ENCODE data around the gene SAAL1. TPM values are rescaled to one million over a fixed set of nuclear protein-coding genes. Genes with fewer than 3 reads are reported as not detected.

SAAL1 gene
- total RNA-seq, 1 donor from 2014 or later = 6.8 TPM

- Histone ChIP-seq H3K4me1 (no peaks in the 10 kb centered on the region), H3K9me3 (replicated peaks) (no peaks in the 10 kb centered on the region), H3K36me3 (peaks cover 62% of the 10 kb centered on the region), H3K4me3 (no peak overlapping the region), H3K27ac (replicated peaks) (no peak overlapping the region), H3K27me3 (ENCODE audit: low read depth) (no peaks in the 10 kb centered on the region)
- intact Hi-C loops (cut with micrococcal nuclease) = no loop called here
- no peak for TF ChIP-seq CTCF (IDR thresholded peaks at IDR 0.05; ENCODE audit: borderline replicate concordance)
- DNase-seq = no peak
Observed at GRCh38 chr11:18081551-18081950, 24.3 kb downstream of the SAAL1 start.

DNA sequence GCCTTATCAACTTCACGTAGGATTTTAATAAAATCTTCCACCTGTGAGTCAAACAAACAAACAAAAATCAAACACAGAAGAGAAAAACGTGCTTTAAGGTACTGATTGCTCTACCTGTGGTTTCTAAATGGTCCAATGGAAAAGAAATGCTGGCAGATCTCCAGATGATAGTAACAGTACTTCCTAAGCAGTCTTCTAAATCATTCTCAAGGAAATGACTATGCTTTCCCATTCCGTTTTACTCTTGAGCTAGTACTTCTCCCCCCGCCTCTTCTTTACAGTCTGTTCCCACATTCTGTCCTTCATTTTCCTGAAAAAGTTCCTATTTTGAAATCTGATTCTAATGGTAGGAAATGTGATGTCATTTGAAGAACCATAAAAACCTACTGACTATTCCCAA, 25.4 kb downstream of the SAAL1 start:
- H3K9me3 ChIP-seq (replicated peaks) = no peaks in the 10 kb centered on the region
- TF ChIP-seq CTCF (IDR thresholded peaks at IDR 0.05; ENCODE audit: borderline replicate concordance) = no peak

GRCh38 chr11:18078909-18079308, 27.0 kb downstream of the SAAL1 start:
- peaks cover 38% of the 10 kb centered on the region for H3K36me3 ChIP-seq
- no peak for DNase-seq
- no peaks in the 10 kb centered on the region for H3K27me3 ChIP-seq (ENCODE audit: low read depth)
- intact Hi-C loops (cut with micrococcal nuclease) = no loop called here
- H3K4me1 ChIP-seq = no peaks in the 10 kb centered on the region
- no peak overlapping the region for H3K4me3 ChIP-seq
- no peaks in the 10 kb centered on the region for H3K9me3 ChIP-seq (replicated peaks)
- TF ChIP-seq CTCF (IDR thresholded peaks at IDR 0.05; ENCODE audit: borderline replicate concordance) = no peak
- no peak overlapping the region for H3K27ac ChIP-seq (replicated peaks)

More for the DNA sequence above, 25.4 kb downstream of the SAAL1 start:
- Histone ChIP-seq H3K27me3 (ENCODE audit: low read depth) (no peaks in the 10 kb centered on the region), H3K27ac (replicated peaks) (no peak overlapping the region), H3K4me3 (no peak overlapping the region), H3K36me3 (peaks cover 51% of the 10 kb centered on the region), H3K4me1 (no peaks in the 10 kb centered on the region)
- intact Hi-C loops (cut with micrococcal nuclease) = no loop called here
- DNase-seq = no peak

- Histone ChIP-seq H3K27me3 (ENCODE audit: low read depth) (no peaks in the 10 kb centered on the region), H3K36me3 (peaks cover 13% of the 10 kb centered on the region), H3K4me1 (no peaks in the 10 kb centered on the region), H3K27ac (replicated peaks) (no peak overlapping the region), H3K9me3 (replicated peaks) (no peaks in the 10 kb centered on the region), H3K4me3 (no peak overlapping the region)
- intact Hi-C loops (cut with micrococcal nuclease) = no loop called here
- no peak for DNase-seq
- TF ChIP-seq CTCF (IDR thresholded peaks at IDR 0.05; ENCODE audit: borderline replicate concordance) = no peak
Observed at GRCh38 chr11:18075444-18075843, 30.4 kb downstream of the SAAL1 start.

DNA sequence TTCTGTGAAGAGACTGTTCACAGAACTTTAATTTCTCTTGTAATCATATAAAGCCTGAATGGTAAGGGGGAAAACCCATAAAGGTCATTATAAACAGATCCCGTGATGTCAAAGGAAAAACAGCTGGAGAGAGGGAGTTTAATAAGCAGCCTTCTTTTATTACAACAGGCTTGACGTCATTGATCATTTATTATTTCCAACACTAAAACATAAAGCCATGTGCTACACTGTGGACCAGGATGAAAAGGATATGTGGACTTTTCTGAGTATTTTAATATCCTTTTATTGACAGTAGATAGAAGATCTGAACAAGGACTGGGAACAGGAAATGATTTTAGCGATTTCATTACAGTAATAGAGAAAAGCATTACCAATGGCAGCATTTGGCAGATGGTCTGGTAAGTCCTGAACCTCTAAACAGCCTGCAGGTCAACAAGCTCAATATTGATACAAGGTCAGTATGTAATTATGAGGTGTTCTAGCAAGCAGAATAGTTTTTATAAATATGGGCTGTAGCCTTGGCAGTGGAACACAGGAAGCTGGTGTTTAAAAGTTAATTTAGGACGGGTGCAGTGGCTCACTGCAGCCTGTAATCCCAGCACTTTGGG, 34.7 kb downstream of the SAAL1 start:
- no peak for DNase-seq
- intact Hi-C loops (cut with micrococcal nuclease) = no loop called here
- no peak overlapping the region for H3K27ac ChIP-seq (replicated peaks)
- H3K4me1 ChIP-seq = no peaks in the 10 kb centered on the region
- H3K27me3 ChIP-seq (ENCODE audit: low read depth) = no peaks in the 10 kb centered on the region
- TF ChIP-seq CTCF (IDR thresholded peaks at IDR 0.05; ENCODE audit: borderline replicate concordance) = no peak
- H3K4me3 ChIP-seq = no peak overlapping the region
- no peaks in the 10 kb centered on the region for H3K9me3 ChIP-seq (replicated peaks)
- no peaks in the 10 kb centered on the region for H3K36me3 ChIP-seq
